ENCODE measurements around the gene RAD51C. TPM values are rescaled to one million over a fixed set of nuclear protein-coding genes. Genes with fewer than 3 reads are reported as not detected.
A peak's percentile ranks its signal among the peaks of the same experiment; 100 is the strongest.

Gene RAD51C
- total and polyA plus RNA-seq, 2 donors (not counting 1 experiment from before 2014, with no cell fraction given), result 27.7 to 29.1 TPM

- Histone ChIP-seq H3K27me3 (ENCODE audit: control insufficient read depth, insufficient read depth, low read length) (no peaks in the 10 kb centered on the region), H3K27ac (ENCODE audit: insufficient read depth, low read length) (no peak overlapping the region), H3K4me1 (ENCODE audit: control insufficient read depth, extremely low read depth, insufficient read depth, low read length) (no peaks in the 10 kb centered on the region), H2AFZ (ENCODE audit: low read length) (no peak overlapping the region), H3K9ac (ENCODE audit: insufficient read depth, low read length) (no peak overlapping the region), H3K4me3 (replicated peaks in 1 of 4; ENCODE audit: control extremely low read depth in 1 of 4, insufficient read depth in 1 of 4, low read depth in 3 of 4, low read length in 4 of 4) (no peak overlapping the region), H3K4me2 (ENCODE audit: extremely low read depth, insufficient read depth, low read length) (no peak overlapping the region), H3K79me2 (ENCODE audit: control insufficient read depth, insufficient read depth, low read length) (no peaks in the 10 kb centered on the region), H4K20me1 (ENCODE audit: control insufficient read depth, extremely low read depth, insufficient read depth, low read length) (no peaks in the 10 kb centered on the region), H3K9me3 (ENCODE audit: control insufficient read depth, insufficient read depth, low read depth, low read length) (no peaks in the 10 kb centered on the region), H3K36me3 (ENCODE audit: control insufficient read depth, insufficient read depth, low read length) (no peaks in the 10 kb centered on the region)
- DNase-seq (ENCODE audit: low read depth in 2 of 2), result no peak
- TF ChIP-seq EZH2 (IDR thresholded peaks at IDR 0.05; ENCODE audit: low read length, missing control alignments), result no peak
- TF ChIP-seq, protein P1, sequence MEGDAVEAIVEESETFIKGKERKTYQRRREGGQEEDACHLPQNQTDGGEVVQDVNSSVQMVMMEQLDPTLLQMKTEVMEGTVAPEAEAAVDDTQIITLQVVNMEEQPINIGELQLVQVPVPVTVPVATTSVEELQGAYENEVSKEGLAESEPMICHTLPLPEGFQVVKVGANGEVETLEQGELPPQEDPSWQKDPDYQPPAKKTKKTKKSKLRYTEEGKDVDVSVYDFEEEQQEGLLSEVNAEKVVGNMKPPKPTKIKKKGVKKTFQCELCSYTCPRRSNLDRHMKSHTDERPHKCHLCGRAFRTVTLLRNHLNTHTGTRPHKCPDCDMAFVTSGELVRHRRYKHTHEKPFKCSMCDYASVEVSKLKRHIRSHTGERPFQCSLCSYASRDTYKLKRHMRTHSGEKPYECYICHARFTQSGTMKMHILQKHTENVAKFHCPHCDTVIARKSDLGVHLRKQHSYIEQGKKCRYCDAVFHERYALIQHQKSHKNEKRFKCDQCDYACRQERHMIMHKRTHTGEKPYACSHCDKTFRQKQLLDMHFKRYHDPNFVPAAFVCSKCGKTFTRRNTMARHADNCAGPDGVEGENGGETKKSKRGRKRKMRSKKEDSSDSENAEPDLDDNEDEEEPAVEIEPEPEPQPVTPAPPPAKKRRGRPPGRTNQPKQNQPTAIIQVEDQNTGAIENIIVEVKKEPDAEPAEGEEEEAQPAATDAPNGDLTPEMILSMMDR (conservative IDR thresholded peaks at IDR 0.05 in 1 of 2, IDR thresholded peaks at IDR 0.05 in 1 of 2; ENCODE audit: low read depth in 1 of 2, low read length in 2 of 2), result no peak
Observed at GRCh38 chr17:58722274-58722673, 29.9 kb downstream of the RAD51C start.

DNA sequence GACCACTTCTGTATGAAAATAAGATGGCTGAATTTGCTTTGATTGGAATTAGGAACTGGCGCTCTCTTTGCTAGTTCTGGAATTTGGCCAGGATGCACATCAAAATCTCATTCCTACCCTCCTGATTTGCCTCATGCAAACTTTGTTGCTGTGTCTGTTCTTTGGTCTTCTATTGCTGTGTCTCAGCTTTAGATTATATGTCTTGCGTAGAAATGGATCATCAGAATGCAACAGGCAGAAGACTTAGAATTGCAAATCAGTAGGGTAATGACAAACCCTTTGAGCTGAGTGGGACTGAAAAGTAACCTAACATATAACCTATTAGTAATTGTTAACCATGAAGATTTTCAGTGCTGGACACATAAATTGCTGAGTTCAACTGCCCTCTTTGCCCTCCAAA is 30.3 kb downstream of the RAD51C start:
- Histone ChIP-seq H3K27ac (ENCODE audit: insufficient read depth, low read length) (no peak overlapping the region), H3K4me2 (ENCODE audit: extremely low read depth, insufficient read depth, low read length) (no peak overlapping the region), H3K36me3 (ENCODE audit: control insufficient read depth, insufficient read depth, low read length) (no peaks in the 10 kb centered on the region), H3K9ac (ENCODE audit: insufficient read depth, low read length) (no peak overlapping the region), H3K79me2 (ENCODE audit: control insufficient read depth, insufficient read depth, low read length) (no peaks in the 10 kb centered on the region), H2AFZ (ENCODE audit: low read length) (no peak overlapping the region), H3K4me1 (ENCODE audit: control insufficient read depth, extremely low read depth, insufficient read depth, low read length) (no peaks in the 10 kb centered on the region), H3K27me3 (ENCODE audit: control insufficient read depth, insufficient read depth, low read length) (no peaks in the 10 kb centered on the region), H3K4me3 (replicated peaks in 1 of 4; ENCODE audit: control extremely low read depth in 1 of 4, insufficient read depth in 1 of 4, low read depth in 3 of 4, low read length in 4 of 4) (no peak overlapping the region), H3K9me3 (ENCODE audit: control insufficient read depth, insufficient read depth, low read depth, low read length) (no peaks in the 10 kb centered on the region), H4K20me1 (ENCODE audit: control insufficient read depth, extremely low read depth, insufficient read depth, low read length) (no peaks in the 10 kb centered on the region)
- DNase-seq (ENCODE audit: low read depth in 2 of 2), result no peak
- TF ChIP-seq, protein P1 (conservative IDR thresholded peaks at IDR 0.05 in 1 of 2, IDR thresholded peaks at IDR 0.05 in 1 of 2; ENCODE audit: low read depth in 1 of 2, low read length in 2 of 2), result no peak
- TF ChIP-seq EZH2 (IDR thresholded peaks at IDR 0.05; ENCODE audit: low read length, missing control alignments), result no peak

DNA sequence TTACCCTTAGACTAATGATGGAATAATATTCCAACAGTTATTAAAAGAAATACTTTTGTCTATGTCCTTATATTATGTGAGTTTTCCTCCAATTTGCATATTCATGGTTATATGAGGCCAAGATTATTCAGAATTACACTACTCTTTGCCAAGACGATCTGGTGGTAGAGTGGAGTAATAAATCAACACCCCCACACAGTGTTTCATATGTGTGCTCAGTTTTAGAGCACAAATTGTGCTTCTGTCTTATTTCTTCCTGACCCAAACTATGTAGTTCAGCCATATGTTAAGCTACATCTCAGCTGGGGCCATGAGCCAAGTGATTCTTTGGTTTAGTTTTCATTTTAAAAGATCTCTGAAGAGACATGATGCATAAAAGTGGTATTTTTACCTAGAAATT is 36.4 kb downstream of the RAD51C start:
- H3K9me3 ChIP-seq (ENCODE audit: control insufficient read depth, insufficient read depth, low read depth, low read length), result no peaks in the 10 kb centered on the region
- TF ChIP-seq, protein P1 (conservative IDR thresholded peaks at IDR 0.05 in 1 of 2, IDR thresholded peaks at IDR 0.05 in 1 of 2; ENCODE audit: low read depth in 1 of 2, low read length in 2 of 2), result no peak
- TF ChIP-seq EZH2 (IDR thresholded peaks at IDR 0.05; ENCODE audit: low read length, missing control alignments), result no peak
- no peaks in the 10 kb centered on the region for H3K79me2 ChIP-seq (ENCODE audit: control insufficient read depth, insufficient read depth, low read length)
- no peak overlapping the region for H3K4me3 ChIP-seq (replicated peaks in 1 of 4; ENCODE audit: control extremely low read depth in 1 of 4, insufficient read depth in 1 of 4, low read depth in 3 of 4, low read length in 4 of 4)
- H3K27ac ChIP-seq (ENCODE audit: insufficient read depth, low read length), result no peak overlapping the region
- peak; percentile 12 to 34 for DNase-seq (ENCODE audit: low read depth in 2 of 2)
- no peaks in the 10 kb centered on the region for H3K27me3 ChIP-seq (ENCODE audit: control insufficient read depth, insufficient read depth, low read length)
- H3K4me2 ChIP-seq (ENCODE audit: extremely low read depth, insufficient read depth, low read length), result no peak overlapping the region
- no peaks in the 10 kb centered on the region for H3K36me3 ChIP-seq (ENCODE audit: control insufficient read depth, insufficient read depth, low read length)
- no peaks in the 10 kb centered on the region for H4K20me1 ChIP-seq (ENCODE audit: control insufficient read depth, extremely low read depth, insufficient read depth, low read length)
- H2AFZ ChIP-seq (ENCODE audit: low read length), result no peak overlapping the region
- H3K9ac ChIP-seq (ENCODE audit: insufficient read depth, low read length), result no peak overlapping the region
- H3K4me1 ChIP-seq (ENCODE audit: control insufficient read depth, extremely low read depth, insufficient read depth, low read length), result no peaks in the 10 kb centered on the region
